Liver (tissue), 9 donors: ENCODE measurements around the gene LILRA2. TPM values are rescaled to one million over a fixed set of nuclear protein-coding genes. Genes with fewer than 3 reads are reported as not detected.
"Not testable (repeated sequence)": the region's sequence is repeated elsewhere in the genome, so short reads cannot be mapped to it uniquely, and the experiment has no call there.

ENCODE experiments used
- DNase-seq: peaks from one replicate; pipeline ENCODE4 v3.0.0-alpha.2; 2017; ENCODE audit warnings: low spot score
- H3K27ac ChIP-seq, 2 donors: one replicate each; pipeline ENCODE4 v1.7.0; 2013; ENCODE audit warnings: inconsistent platforms in 2 of 2, low read length in 2 of 2, control low read depth in 1 of 2, low read depth in 1 of 2, mild to moderate bottlenecking in 1 of 2
- H3K27me3 ChIP-seq, 4 donors: one replicate each; pipeline versions ENCODE4 v1.6.1 to v1.7.0; 2013; ENCODE audit warnings: low read length in 3 of 4, inconsistent platforms in 1 of 4, mild to moderate bottlenecking in 1 of 4, moderate library complexity in 1 of 4; ENCODE audit not compliant: control insufficient read depth in 4 of 4, insufficient read depth in 4 of 4
- H3K36me3 ChIP-seq, 4 donors: one replicate each; pipeline versions ENCODE4 v1.6.1 to v1.7.0; 2013; ENCODE audit warnings: low read length in 3 of 4, mild to moderate bottlenecking in 3 of 4, low read depth in 1 of 4, moderate library complexity in 1 of 4; ENCODE audit not compliant: control insufficient read depth in 4 of 4, insufficient read depth in 3 of 4
- H3K4me1 ChIP-seq, 4 donors: one replicate each; pipeline versions ENCODE4 v1.6.1 to v1.7.0; 2013; ENCODE audit warnings: low read length in 3 of 4, mild to moderate bottlenecking in 3 of 4, moderate library complexity in 1 of 4; ENCODE audit not compliant: control insufficient read depth in 4 of 4, insufficient read depth in 4 of 4
- H3K4me3 ChIP-seq, 3 donors: one replicate each; pipeline versions ENCODE4 v1.6.1 to v1.7.0; 2013; ENCODE audit warnings: low read length in 3 of 3, control low read depth in 1 of 3, low read depth in 1 of 3, mild to moderate bottlenecking in 1 of 3
- H3K9ac ChIP-seq, 2 donors: one replicate each; pipeline ENCODE4 v1.7.0; 2013; ENCODE audit warnings: low read length in 2 of 2, mild to moderate bottlenecking in 2 of 2, moderate library complexity in 2 of 2, control low read depth in 1 of 2, low read depth in 1 of 2
- H3K9me3 ChIP-seq, 4 donors: one replicate each; pipeline versions ENCODE4 v1.6.1 to v1.7.0; 2013; ENCODE audit warnings: low read length in 3 of 4; ENCODE audit not compliant: control insufficient read depth in 4 of 4
- ATF3 ChIP-seq: IDR thresholded peaks from 2 replicates; pipeline ENCODE4 v1.6.1; 2016; ENCODE audit warnings: antibody characterized with exemption
- CTCF ChIP-seq: fragments of 150-350 bp; IDR thresholded peaks from 2 replicates; pipeline ENCODE4 v1.5.1; 2017; ENCODE audit warnings: improper control_type of control experiment, low read depth, low read length; ENCODE audit not compliant: missing input control
- EGR1 ChIP-seq, 2 donors: IDR thresholded peaks; 2 replicates each; pipeline ENCODE4 v1.6.1; 2016 to 2018; ENCODE audit warnings: antibody characterized with exemption in 2 of 2, low read depth in 2 of 2
- FOXA1 ChIP-seq: IDR thresholded peaks from 2 replicates; pipeline ENCODE4 v1.6.1; 2016; ENCODE audit warnings: antibody characterized with exemption
- FOXA2 ChIP-seq: IDR thresholded peaks from 2 replicates; pipeline ENCODE4 v1.6.1; 2016; ENCODE audit warnings: antibody characterized with exemption
- GABPA ChIP-seq, 2 donors: IDR thresholded peaks in 1 of 2; conservative IDR thresholded peaks in 1 of 2; 2 replicates each; pipeline ENCODE4 v1.6.1; 2016; ENCODE audit warnings: antibody characterized with exemption in 2 of 2, mild to moderate bottlenecking in 1 of 2, moderate library complexity in 1 of 2
- HNF4A ChIP-seq, 2 donors: conservative IDR thresholded peaks; 2 replicates each; pipeline ENCODE4 v1.6.1; 2016; ENCODE audit warnings: antibody characterized with exemption in 2 of 2, mild to moderate bottlenecking in 2 of 2
- HNF4G ChIP-seq: IDR thresholded peaks from 2 replicates; pipeline ENCODE4 v1.6.1; 2016; ENCODE audit warnings: antibody characterized with exemption
- JUND ChIP-seq, 2 donors: IDR thresholded peaks; 2 replicates each; pipeline ENCODE4 v1.6.1; 2016; ENCODE audit warnings: antibody characterized with exemption in 2 of 2
- MAX ChIP-seq: IDR thresholded peaks from 2 replicates; pipeline ENCODE4 v1.6.1; 2016; ENCODE audit warnings: antibody characterized with exemption
- NR2F2 ChIP-seq: IDR thresholded peaks from 2 replicates; pipeline ENCODE4 v1.6.1; 2016; ENCODE audit warnings: antibody characterized with exemption
- RAD21 ChIP-seq, 2 donors: IDR thresholded peaks; 2 replicates each; pipeline ENCODE4 v1.6.1; 2016; ENCODE audit warnings: antibody characterized with exemption in 2 of 2, mild to moderate bottlenecking in 2 of 2
- REST ChIP-seq: IDR thresholded peaks from 2 replicates; pipeline ENCODE4 v1.6.1; 2016; ENCODE audit warnings: antibody characterized with exemption, mild to moderate bottlenecking
- TAF1 ChIP-seq: conservative IDR thresholded peaks from 2 replicates; pipeline ENCODE4 v1.6.1; 2016; ENCODE audit warnings: antibody characterized with exemption, mild to moderate bottlenecking
- ZBTB33 ChIP-seq: IDR thresholded peaks from 2 replicates; pipeline ENCODE4 v1.6.1; 2016; ENCODE audit warnings: antibody characterized with exemption
- WGBS: extraction: QIAGEN DNeasy Blood & Tissue Kit; methylation state at CpG from one replicate; pipeline ENCODE4 v1.1.7; 2013; 5-methylcytosine and 5-hydroxymethylcytosine counted together
- polyA plus RNA-seq, 2 donors: library from polyadenylated mRNA; stranded (reverse) in 1 of 2; unstranded in 1 of 2; fragments of 200-250 nt in 1 of 2; fragments of >200 nt in 1 of 2; fragmentation: Nextera tagmentation in 1 of 2; extraction: Ambion mirVana in 1 of 2; gene quantifications; one replicate each; pipeline versions ENCODE4 v1.2.1 to v1.2.3, GENCODE V29; 2013 to 2015
- total RNA-seq, 2 donors: library from RNA; depleted of rRNA; stranded (reverse); fragments of >200 nt; gene quantifications; one replicate each; pipeline ENCODE4 v1.2.3, GENCODE V29; 2014
- donor health status: healthy.
- donor health status: healthy.
- donor health status: healthy.
- donor health status: healthy.
- donor health status: healthy.

LILRA2 gene
- total and polyA plus RNA-seq, 4 donors = 1.3 to 8.2 (median 4.1) TPM

GRCh38 chr19:54630782-54631181 is 57.2 kb downstream of the LILRA2 start (continued):
- TF ChIP-seq REST = no peak

- DNase-seq, H3K9me3 ChIP-seq, H3K27me3 ChIP-seq, H3K9ac ChIP-seq, H3K4me1 ChIP-seq, H3K36me3 ChIP-seq, H3K27ac ChIP-seq, H3K4me3 ChIP-seq: not testable (repeated sequence)
- WGBS = 74% methylated on average over 23 of the region's 23 CpGs
Observed at GRCh38 chr19:54631489-54632337, 58.1 kb downstream of the LILRA2 start.

- not testable (repeated sequence) for H3K4me1 ChIP-seq, H3K27me3 ChIP-seq, DNase-seq, H3K4me3 ChIP-seq, H3K9me3 ChIP-seq, H3K36me3 ChIP-seq, H3K27ac ChIP-seq, H3K9ac ChIP-seq
- WGBS = 76% methylated on average over 16 of the region's 16 CpGs
Observed at GRCh38 chr19:54632517-54632916, 58.9 kb downstream of the LILRA2 start.

GRCh38 chr19:54633401-54633800 is 59.8 kb downstream of the LILRA2 start:
- H3K27me3 ChIP-seq = peaks cover 0 to 9% (median under 1%) of the 10 kb centered on the region in 4 donors
- H3K4me1 ChIP-seq = no peaks in the 10 kb centered on the region
- no peak overlapping the region for H3K27ac ChIP-seq
- no peaks in the 10 kb centered on the region for H3K36me3 ChIP-seq
- H3K9ac ChIP-seq = no peak overlapping the region
- no peak overlapping the region for H3K4me3 ChIP-seq
- H3K9me3 ChIP-seq = no peaks in the 10 kb centered on the region
- WGBS = 64% methylated on average over 7 of the region's 7 CpGs
- DNase-seq = no peak
- TF ChIP-seq JUND (IDR thresholded peaks at IDR 0.05) (no peak), EGR1 (IDR thresholded peaks at IDR 0.05; ENCODE audit: low read depth in 2 of 2) (no peak), GABPA (IDR thresholded peaks at IDR 0.05 in 1 of 2, conservative IDR thresholded peaks at IDR 0.05 in 1 of 2) (no peak), NR2F2 (no peak), HNF4G (no peak), ATF3 (no peak), FOXA1 (no peak), HNF4A (conservative IDR thresholded peaks at IDR 0.05) (no peak), ZBTB33 (no peak), RAD21 (IDR thresholded peaks at IDR 0.05) (no peak), CTCF (no peak), MAX (no peak), TAF1 (no peak), FOXA2 (no peak)
